GM10266 (cell line): Measurements from ENCODE around the gene DIPK1C.

Experiments
- DNase-seq: peaks from one replicate; pipeline ENCODE4 v3.0.0; 2012; ENCODE audit errors: extremely low spot score
- TF ChIP-seq, protein P1 (sequence below): IDR thresholded peaks from 2 replicates; pipeline ENCODE4 v1.5.1; 2012; ENCODE audit warnings: mild to moderate bottlenecking, low read depth; ENCODE audit not compliant: control insufficient read depth, insufficient read depth; ENCODE audit errors: missing control alignments

Gene DIPK1C

GRCh38 chr18:74459889-74460288 lies 2.8 kb upstream of the DIPK1C start:
- DNase-seq = no peak

GRCh38 chr18:74457725-74458421 lies 765 bp upstream of the DIPK1C start:
- TF ChIP-seq, protein P1, sequence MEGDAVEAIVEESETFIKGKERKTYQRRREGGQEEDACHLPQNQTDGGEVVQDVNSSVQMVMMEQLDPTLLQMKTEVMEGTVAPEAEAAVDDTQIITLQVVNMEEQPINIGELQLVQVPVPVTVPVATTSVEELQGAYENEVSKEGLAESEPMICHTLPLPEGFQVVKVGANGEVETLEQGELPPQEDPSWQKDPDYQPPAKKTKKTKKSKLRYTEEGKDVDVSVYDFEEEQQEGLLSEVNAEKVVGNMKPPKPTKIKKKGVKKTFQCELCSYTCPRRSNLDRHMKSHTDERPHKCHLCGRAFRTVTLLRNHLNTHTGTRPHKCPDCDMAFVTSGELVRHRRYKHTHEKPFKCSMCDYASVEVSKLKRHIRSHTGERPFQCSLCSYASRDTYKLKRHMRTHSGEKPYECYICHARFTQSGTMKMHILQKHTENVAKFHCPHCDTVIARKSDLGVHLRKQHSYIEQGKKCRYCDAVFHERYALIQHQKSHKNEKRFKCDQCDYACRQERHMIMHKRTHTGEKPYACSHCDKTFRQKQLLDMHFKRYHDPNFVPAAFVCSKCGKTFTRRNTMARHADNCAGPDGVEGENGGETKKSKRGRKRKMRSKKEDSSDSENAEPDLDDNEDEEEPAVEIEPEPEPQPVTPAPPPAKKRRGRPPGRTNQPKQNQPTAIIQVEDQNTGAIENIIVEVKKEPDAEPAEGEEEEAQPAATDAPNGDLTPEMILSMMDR = no peak
- no peak for DNase-seq

More at GRCh38 chr18:74459889-74460288, 2.8 kb upstream of the DIPK1C start:
- TF ChIP-seq, protein P1 = no peak

DNA sequence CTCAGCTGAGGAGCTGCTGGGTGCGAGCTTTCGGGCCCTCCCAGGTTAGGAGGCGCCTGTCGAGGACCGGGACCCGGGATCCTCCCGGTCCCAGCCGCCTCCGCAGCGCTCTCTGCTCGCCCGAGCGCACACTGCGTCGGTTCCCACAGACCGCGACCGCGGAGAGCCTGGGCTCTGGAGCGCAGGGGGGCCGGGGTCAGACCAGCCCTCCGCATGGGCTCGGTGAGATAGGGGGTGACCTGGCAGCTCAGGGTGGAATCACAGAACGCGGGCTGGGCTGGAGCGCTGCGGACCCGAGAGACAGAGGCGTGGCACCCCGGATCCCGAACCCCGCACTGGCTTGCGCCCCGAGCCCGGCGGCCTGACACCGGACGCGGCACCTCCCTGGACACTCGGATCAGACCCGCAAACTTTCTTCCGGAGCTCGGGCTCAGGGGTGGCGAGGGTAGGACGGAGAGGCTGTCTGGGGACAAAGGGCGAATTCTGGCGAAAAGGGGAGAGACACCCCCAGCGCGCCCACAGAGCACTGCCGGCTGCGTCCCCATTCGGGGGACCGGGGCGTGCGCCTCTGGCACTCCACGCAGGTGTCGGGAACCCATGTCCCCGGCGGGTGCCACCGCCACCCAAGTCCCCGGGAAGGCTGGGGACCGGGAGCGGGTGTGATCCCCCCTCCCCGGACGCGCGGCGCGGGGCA lies 612 bp downstream of the DIPK1C start:
- TF ChIP-seq, protein P1 = no peak
- DNase-seq = no peak

DNA sequence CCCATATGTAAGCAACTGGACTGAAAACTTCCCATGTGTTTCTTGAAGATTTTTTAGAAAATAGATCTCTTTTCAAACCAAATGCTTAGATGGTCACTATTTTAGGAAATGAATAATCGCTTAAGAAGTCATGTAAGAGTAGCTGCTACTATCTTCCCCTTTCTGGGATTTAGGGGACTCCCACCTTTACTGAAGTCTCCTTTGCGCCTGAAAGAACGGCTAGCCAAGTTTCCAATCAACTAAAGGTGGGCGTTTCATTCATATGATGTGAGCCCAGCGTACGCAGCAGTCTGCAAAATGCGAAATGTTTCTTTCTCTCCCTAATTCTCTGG lies 1.1 kb downstream of the DIPK1C start:
- TF ChIP-seq, protein P1 = no peak
- no peak for DNase-seq

- TF ChIP-seq, protein P1 = no peak
- DNase-seq = no peak
Measured at GRCh38 chr18:74455386-74455785, 1.7 kb downstream of the DIPK1C start.

- TF ChIP-seq, protein P1 = no peak
- DNase-seq = no peak
Measured at GRCh38 chr18:74454279-74454751, 2.8 kb downstream of the DIPK1C start.

GRCh38 chr18:74453642-74454198 lies 3.4 kb downstream of the DIPK1C start:
- no peak for DNase-seq
- TF ChIP-seq, protein P1 = no peak
